ENCODE measurements around the gene ASB15.

ASB15 gene

GRCh38 chr7:123570390-123571182 lies 31.0 kb upstream of the ASB15 start:
- H3K9me3 ChIP-seq (ENCODE audit: control insufficient read depth, low read length), result no peaks in the 10 kb centered on the region
- no peaks in the 10 kb centered on the region for H3K36me3 ChIP-seq (ENCODE audit: control insufficient read depth, insufficient read depth, low read length)
- no peaks in the 10 kb centered on the region for H3K27me3 ChIP-seq (ENCODE audit: control insufficient read depth, insufficient read depth, low read length, poor library complexity, severe bottlenecking)
- no peaks in the 10 kb centered on the region for H3K4me1 ChIP-seq (ENCODE audit: control insufficient read depth, insufficient read depth, low read length)
- no peak overlapping the region for H3K27ac ChIP-seq (ENCODE audit: insufficient read depth, low read depth, low read length, poor library complexity, severe bottlenecking)
- whole genome bisulfite sequencing, 2 experiments, result 85 to 92% methylated on average over 3 to 4 of the region's 4 CpGs
- H3K4me3 ChIP-seq (ENCODE audit: insufficient read depth, low read depth, low read length), result no peak overlapping the region

- Histone ChIP-seq H3K27ac (ENCODE audit: insufficient read depth, low read depth, low read length, poor library complexity, severe bottlenecking) (no peak overlapping the region), H3K4me3 (ENCODE audit: insufficient read depth, low read depth, low read length) (no peak overlapping the region), H3K9me3 (ENCODE audit: control insufficient read depth, low read length) (no peaks in the 10 kb centered on the region), H3K27me3 (ENCODE audit: control insufficient read depth, insufficient read depth, low read length, poor library complexity, severe bottlenecking) (no peaks in the 10 kb centered on the region), H3K4me1 (ENCODE audit: control insufficient read depth, insufficient read depth, low read length) (no peaks in the 10 kb centered on the region), H3K36me3 (ENCODE audit: control insufficient read depth, insufficient read depth, low read length) (no peaks in the 10 kb centered on the region)
- no CpG with 5 or more reads among the region's 1 CpG for WGBS, 2 experiments
These were observed 30.4 kb upstream of the ASB15 start for GRCh38 chr7:123571187-123571586.

GRCh38 chr7:123571684-123572083 lies 29.9 kb upstream of the ASB15 start:
- Histone ChIP-seq H3K9me3 (ENCODE audit: control insufficient read depth, low read length) (no peaks in the 10 kb centered on the region), H3K27me3 (ENCODE audit: control insufficient read depth, insufficient read depth, low read length, poor library complexity, severe bottlenecking) (no peaks in the 10 kb centered on the region), H3K4me3 (ENCODE audit: insufficient read depth, low read depth, low read length) (no peak overlapping the region), H3K27ac (ENCODE audit: insufficient read depth, low read depth, low read length, poor library complexity, severe bottlenecking) (no peak overlapping the region), H3K36me3 (ENCODE audit: control insufficient read depth, insufficient read depth, low read length) (no peaks in the 10 kb centered on the region), H3K4me1 (ENCODE audit: control insufficient read depth, insufficient read depth, low read length) (no peaks in the 10 kb centered on the region)
- 86 to 88% methylated on average over 1 of the region's 1 CpG for WGBS, 2 experiments

- WGBS, 2 experiments, result 54 to 59% methylated on average over 2 of the region's 3 CpGs
- Histone ChIP-seq H3K36me3 (ENCODE audit: control insufficient read depth, insufficient read depth, low read length) (no peaks in the 10 kb centered on the region), H3K4me1 (ENCODE audit: control insufficient read depth, insufficient read depth, low read length) (no peaks in the 10 kb centered on the region), H3K4me3 (ENCODE audit: insufficient read depth, low read depth, low read length) (no peak overlapping the region), H3K27me3 (ENCODE audit: control insufficient read depth, insufficient read depth, low read length, poor library complexity, severe bottlenecking) (no peaks in the 10 kb centered on the region), H3K9me3 (ENCODE audit: control insufficient read depth, low read length) (no peaks in the 10 kb centered on the region), H3K27ac (ENCODE audit: insufficient read depth, low read depth, low read length, poor library complexity, severe bottlenecking) (no peak overlapping the region)
These were observed 28.3 kb upstream of the ASB15 start for GRCh38 chr7:123573341-123573740.

GRCh38 chr7:123573896-123574467 lies 27.6 kb upstream of the ASB15 start:
- H3K27ac ChIP-seq (ENCODE audit: insufficient read depth, low read depth, low read length, poor library complexity, severe bottlenecking), result no peak overlapping the region
- H3K4me1 ChIP-seq (ENCODE audit: control insufficient read depth, insufficient read depth, low read length), result no peaks in the 10 kb centered on the region
- no peaks in the 10 kb centered on the region for H3K36me3 ChIP-seq (ENCODE audit: control insufficient read depth, insufficient read depth, low read length)
- H3K27me3 ChIP-seq (ENCODE audit: control insufficient read depth, insufficient read depth, low read length, poor library complexity, severe bottlenecking), result no peaks in the 10 kb centered on the region
- no peak overlapping the region for H3K4me3 ChIP-seq (ENCODE audit: insufficient read depth, low read depth, low read length)
- no peaks in the 10 kb centered on the region for H3K9me3 ChIP-seq (ENCODE audit: control insufficient read depth, low read length)
- WGBS, 2 experiments, result 93 to 99% methylated on average over 1 to 2 of the region's 2 CpGs

- no peak overlapping the region for H3K4me3 ChIP-seq (ENCODE audit: insufficient read depth, low read depth, low read length)
- H3K4me1 ChIP-seq (ENCODE audit: control insufficient read depth, insufficient read depth, low read length), result no peaks in the 10 kb centered on the region
These were observed 22.2 kb upstream of the ASB15 start for GRCh38 chr7:123579416-123579815.

GRCh38 chr7:123580406-123581161 lies 21.0 kb upstream of the ASB15 start:
- Histone ChIP-seq H3K27me3 (ENCODE audit: control insufficient read depth, insufficient read depth, low read length, poor library complexity, severe bottlenecking) (no peaks in the 10 kb centered on the region), H3K4me3 (ENCODE audit: insufficient read depth, low read depth, low read length) (no peak overlapping the region), H3K36me3 (ENCODE audit: control insufficient read depth, insufficient read depth, low read length) (no peaks in the 10 kb centered on the region), H3K27ac (ENCODE audit: insufficient read depth, low read depth, low read length, poor library complexity, severe bottlenecking) (no peak overlapping the region), H3K4me1 (ENCODE audit: control insufficient read depth, insufficient read depth, low read length) (no peaks in the 10 kb centered on the region), H3K9me3 (ENCODE audit: control insufficient read depth, low read length) (no peaks in the 10 kb centered on the region)
- 34 to 52% methylated on average over 7 to 8 of the region's 8 CpGs for WGBS, 2 experiments

More at GRCh38 chr7:123579416-123579815, 22.2 kb upstream of the ASB15 start:
- Histone ChIP-seq H3K36me3 (ENCODE audit: control insufficient read depth, insufficient read depth, low read length) (no peaks in the 10 kb centered on the region), H3K27me3 (ENCODE audit: control insufficient read depth, insufficient read depth, low read length, poor library complexity, severe bottlenecking) (no peaks in the 10 kb centered on the region), H3K27ac (ENCODE audit: insufficient read depth, low read depth, low read length, poor library complexity, severe bottlenecking) (no peak overlapping the region), H3K9me3 (ENCODE audit: control insufficient read depth, low read length) (no peaks in the 10 kb centered on the region)

GRCh38 chr7:123581162-123581459 lies 20.5 kb upstream of the ASB15 start:
- Histone ChIP-seq H3K9me3 (ENCODE audit: control insufficient read depth, low read length) (no peaks in the 10 kb centered on the region), H3K36me3 (ENCODE audit: control insufficient read depth, insufficient read depth, low read length) (no peaks in the 10 kb centered on the region), H3K4me3 (ENCODE audit: insufficient read depth, low read depth, low read length) (no peak overlapping the region), H3K27me3 (ENCODE audit: control insufficient read depth, insufficient read depth, low read length, poor library complexity, severe bottlenecking) (no peaks in the 10 kb centered on the region), H3K27ac (ENCODE audit: insufficient read depth, low read depth, low read length, poor library complexity, severe bottlenecking) (no peak overlapping the region), H3K4me1 (ENCODE audit: control insufficient read depth, insufficient read depth, low read length) (no peaks in the 10 kb centered on the region)
- WGBS, 2 experiments, result 17 to 40% methylated on average over 1 of the region's 2 CpGs

GRCh38 chr7:123583821-123584220 lies 17.8 kb upstream of the ASB15 start:
- H3K4me3 ChIP-seq (ENCODE audit: insufficient read depth, low read depth, low read length), result no peak overlapping the region
- no peak overlapping the region for H3K27ac ChIP-seq (ENCODE audit: insufficient read depth, low read depth, low read length, poor library complexity, severe bottlenecking)
- 92 to 95% methylated on average over 4 of the region's 4 CpGs for WGBS, 2 experiments
- no peaks in the 10 kb centered on the region for H3K36me3 ChIP-seq (ENCODE audit: control insufficient read depth, insufficient read depth, low read length)
- H3K9me3 ChIP-seq (ENCODE audit: control insufficient read depth, low read length), result no peaks in the 10 kb centered on the region
- H3K4me1 ChIP-seq (ENCODE audit: control insufficient read depth, insufficient read depth, low read length), result no peaks in the 10 kb centered on the region
- no peaks in the 10 kb centered on the region for H3K27me3 ChIP-seq (ENCODE audit: control insufficient read depth, insufficient read depth, low read length, poor library complexity, severe bottlenecking)

GRCh38 chr7:123588376-123588775 lies 13.2 kb upstream of the ASB15 start:
- Histone ChIP-seq H3K27me3 (ENCODE audit: control insufficient read depth, insufficient read depth, low read length, poor library complexity, severe bottlenecking) (no peaks in the 10 kb centered on the region), H3K36me3 (ENCODE audit: control insufficient read depth, insufficient read depth, low read length) (no peaks in the 10 kb centered on the region), H3K9me3 (ENCODE audit: control insufficient read depth, low read length) (no peaks in the 10 kb centered on the region), H3K4me1 (ENCODE audit: control insufficient read depth, insufficient read depth, low read length) (no peaks in the 10 kb centered on the region), H3K27ac (ENCODE audit: insufficient read depth, low read depth, low read length, poor library complexity, severe bottlenecking) (no peak overlapping the region), H3K4me3 (ENCODE audit: insufficient read depth, low read depth, low read length) (no peak overlapping the region)
- 86 to 92% methylated on average over 2 of the region's 2 CpGs for WGBS, 2 experiments
